HL-60/S4 treated with phorbol 12-myristate 13-acetate at 8.2 ng/mL for 4 days and 3 days (cell line): ENCODE data around the gene EFNA5.

Source experiments
- in situ Hi-C: fragments of 300-500 bp; cut with MboI; formaldehyde crosslinking; loops from 2 replicates; pipeline ENCODE4 v1.15.0; 2022; ENCODE audit warnings: low sequenced_read_pairs

EFNA5 gene

DNA sequence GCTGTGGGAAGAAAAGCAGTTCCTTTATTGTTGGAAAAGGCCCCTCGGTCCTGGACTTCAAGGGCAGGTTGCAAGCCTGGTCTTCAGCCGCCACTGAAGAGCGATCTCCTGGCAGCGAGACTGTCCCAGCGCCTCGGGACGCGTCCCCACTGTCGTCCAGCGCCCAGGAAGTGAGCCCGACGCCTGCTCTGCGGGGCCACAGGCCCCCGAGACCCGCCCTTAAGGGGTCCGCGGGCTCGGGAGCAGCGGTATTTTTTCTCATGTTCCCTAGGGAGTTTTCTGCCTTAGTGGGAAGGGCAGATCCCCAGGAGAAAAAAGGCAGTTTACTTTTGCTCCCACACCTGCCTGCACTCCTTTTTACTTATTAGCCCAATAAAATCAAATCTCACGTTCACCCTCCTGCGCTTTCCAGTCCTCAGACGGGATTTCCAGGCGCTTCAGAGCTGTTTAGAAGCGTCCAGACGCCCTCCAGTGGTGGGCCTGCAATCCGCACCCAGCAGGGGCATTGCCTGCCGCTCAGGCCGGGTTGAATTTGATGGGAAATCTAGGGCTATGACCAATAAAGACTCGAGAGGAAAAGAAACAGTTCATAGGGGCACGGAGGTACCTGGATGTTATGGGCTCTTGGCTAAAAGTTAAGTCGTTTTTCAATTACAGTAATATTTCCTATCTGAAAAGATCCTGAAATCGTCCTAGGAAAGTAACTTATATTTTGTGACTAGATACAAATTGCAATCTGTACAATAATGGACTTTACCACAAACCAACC lies 2.8 kb upstream of the EFNA5 start:
- in situ Hi-C loops: no loop called here

DNA sequence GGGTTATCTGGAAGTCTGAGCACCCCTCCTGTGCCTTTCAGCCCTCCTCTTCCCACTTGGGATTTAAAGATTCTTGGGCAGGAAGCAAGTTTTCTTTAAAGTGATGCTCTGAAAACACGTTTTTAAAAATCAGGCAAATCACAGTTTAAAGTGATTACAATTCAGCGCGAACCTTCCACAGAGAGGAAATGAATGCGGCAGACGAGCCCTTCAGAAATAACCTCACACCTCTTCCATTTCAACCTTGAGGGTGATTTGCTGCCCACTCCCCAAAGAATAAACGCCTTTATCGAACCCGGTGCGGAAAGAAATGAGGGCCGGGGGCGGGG lies 2.3 kb upstream of the EFNA5 start:
- in situ Hi-C loops: no loop called here

DNA sequence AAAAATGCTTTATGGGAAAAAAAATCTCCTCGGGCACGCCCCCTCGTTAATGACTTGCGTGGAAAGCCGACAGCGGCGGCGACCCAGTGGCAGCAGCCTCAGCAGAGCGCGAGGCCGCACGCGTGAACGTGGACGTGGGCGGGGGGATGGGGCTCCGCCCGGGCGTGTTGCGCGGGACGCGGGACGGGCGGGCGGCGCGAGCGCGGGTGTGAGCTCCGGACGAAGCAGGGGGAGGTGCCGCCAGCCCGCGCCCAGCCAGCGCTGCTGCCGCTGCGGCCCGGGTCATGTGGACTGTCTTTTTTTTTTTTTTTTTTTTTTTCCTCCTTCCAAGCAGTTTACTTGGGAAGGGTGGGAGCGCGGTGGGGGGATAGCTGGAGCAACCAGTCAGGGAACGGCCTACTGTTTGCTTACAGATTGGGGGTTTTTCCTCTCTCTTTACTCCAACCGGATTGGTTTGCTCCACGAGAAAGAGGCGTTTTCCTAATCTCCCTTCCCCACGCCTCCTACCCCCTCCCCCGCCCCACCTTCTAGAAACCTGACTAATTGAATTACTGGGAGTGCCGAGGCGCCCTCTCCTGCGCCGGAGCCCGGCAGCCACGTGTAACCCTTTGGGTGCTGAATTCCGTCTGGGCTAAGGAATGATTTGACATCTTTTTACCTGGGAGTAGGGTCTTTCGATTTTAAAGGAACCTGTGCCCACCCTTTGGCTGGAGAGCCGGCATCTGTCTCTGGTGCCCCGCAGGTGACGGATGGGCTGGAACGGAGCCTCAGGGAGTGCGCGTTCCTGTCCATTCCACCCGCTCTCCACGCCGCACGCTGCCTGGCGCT lies 1.7 kb upstream of the EFNA5 start:
- in situ Hi-C loops: no loop called here

DNA sequence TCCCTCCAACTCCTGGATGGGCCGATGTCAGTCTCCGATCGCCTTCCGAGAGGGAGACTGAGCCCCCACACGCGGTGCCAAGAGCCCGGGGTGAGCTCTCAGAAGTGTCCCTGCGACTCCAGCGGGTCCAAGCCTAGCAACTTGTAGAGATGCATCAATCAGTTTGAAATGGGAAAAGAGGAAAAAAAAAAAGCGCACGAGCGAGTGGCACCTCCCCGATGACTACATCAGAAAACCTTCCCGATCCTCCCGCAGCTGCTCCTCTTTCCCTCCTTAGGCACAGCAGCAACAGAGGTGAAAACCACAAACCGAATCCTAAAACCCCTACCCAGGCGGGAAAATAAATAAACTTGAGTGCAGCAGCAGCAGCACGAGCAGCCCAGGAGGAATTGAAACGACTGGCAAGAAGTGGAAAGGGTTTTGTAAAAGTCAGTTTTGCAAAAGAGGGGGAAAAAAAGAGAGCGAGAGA lies 1.0 kb upstream of the EFNA5 start:
- in situ Hi-C loops: no loop called here

DNA sequence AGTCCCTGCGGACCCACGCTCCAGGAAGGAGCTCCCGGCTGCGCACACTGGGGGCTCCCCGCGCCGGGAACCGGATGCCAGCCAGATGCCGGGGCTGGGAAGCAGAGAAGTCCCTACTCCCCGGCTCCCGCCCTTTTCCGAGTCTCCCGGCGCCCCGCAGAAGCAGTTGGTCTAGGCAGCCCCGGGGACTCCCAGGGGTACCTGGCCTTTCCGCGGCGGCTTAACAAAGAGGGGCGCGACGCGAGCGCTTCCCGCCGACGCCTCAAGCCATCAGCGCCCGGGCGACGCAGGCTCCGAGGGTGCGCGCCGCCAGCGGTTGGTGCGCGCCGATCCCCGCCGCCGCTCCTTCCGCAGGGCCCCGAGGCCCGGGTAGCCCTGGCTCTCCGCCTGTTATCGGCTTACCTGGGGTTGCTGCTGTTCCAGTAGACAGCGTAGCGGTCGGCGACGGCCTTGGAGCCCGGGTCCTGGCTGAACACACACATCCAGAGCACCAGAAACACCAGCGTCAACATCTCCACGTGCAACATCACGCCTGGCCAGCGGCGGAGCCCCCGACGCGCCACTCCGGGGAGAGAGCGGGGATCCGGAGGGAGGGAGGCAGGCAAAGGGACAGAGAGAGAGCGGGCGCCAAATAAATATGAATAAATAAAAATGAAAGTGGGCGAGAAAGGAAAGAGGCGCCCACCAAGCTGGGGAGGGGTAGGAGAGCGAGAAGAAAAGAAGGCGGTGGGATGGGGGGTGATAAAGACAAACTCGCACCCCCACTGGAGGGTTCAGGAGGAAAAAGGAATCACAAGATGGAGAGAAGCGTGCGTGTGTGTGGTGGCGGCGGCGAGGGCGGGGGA lies 428 bp downstream of the EFNA5 start:
- in situ Hi-C loops: no loop called here

DNA sequence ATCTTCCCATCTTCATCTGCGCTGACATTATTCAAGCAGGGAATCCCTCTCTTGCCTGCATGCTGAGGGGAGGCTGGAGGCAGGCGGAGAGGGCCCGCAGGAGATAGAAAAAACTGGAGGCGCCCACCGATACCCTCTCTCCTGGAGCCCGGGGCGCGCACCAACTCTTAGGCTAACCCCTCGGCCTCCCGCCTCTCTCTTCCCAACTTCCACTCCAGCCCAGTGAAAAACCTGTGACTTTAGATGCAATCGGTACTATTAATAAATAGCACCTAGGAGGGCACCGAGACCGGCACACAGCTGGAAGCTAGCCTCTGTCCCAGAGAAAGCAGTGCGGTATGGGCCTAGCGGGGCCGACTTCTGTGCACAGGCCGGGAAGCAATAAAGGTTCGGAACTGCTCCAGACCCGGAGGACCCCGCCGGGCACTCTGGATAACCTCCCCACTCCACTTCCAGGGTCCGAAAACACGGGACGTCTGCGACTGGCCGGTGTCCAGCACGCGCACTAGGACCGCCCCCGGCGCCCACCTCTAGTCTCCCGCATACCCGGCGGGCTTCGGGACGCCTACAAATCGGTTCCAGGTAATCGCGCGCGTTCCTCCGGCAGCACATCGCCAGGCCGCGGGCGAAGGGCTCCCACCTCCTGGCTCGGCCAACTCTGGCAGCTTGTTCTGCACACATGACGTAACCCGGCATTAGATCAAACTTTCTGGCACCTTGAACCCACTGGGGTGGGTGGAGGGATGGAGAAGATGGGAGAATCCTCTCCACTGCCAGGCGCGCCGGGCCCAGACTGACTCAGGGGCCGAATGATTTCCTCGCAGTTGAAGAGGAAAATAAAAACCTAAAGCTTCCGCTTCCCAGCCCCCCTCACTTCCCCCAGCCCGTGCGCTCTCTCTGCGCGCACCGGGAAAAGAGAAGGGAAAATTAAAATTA lies 1.4 kb downstream of the EFNA5 start:
- in situ Hi-C loops: no loop called here

DNA sequence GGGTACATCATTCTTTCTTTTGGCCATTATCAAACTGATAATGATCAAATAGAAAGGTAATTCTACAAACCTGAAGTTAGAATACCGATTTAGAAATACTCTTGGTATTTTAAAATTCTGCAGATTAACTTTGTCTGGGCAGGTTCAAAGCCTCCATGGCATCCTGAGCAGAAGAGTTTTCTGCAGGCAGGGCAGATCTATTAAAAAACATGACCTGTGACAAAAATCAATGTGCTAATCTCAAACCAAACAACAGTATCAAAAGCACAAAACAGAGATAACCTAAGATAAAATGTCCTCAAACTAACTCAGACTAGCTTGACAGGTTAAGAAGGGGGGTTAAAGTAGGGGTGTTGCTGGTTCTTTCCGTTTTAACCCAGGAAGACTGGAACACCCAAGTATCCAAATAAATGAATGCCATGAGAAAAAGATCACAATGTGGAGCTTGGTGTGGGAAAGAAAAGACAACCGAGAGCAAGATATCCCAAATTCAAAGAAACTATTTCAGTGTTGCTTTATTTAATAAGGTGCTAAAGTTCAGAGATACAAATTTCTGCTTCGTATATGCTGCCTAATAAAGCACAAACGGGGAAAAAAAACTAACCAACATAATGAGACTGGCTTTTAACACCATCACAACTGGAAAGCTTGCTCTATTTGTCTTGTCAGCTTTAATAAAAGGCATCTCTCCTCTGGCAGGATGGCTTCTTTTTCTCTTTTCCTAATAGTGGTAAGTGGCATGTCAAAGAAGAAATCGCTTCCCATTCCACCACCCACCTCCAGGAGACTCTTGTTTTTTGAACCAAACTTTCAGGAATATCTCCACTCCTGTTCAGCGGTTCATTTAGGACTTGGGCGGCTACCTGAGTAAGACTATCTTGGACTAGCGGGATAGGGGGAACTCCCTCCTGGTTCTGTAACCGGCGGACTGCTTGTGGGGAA lies 2.3 kb downstream of the EFNA5 start:
- in situ Hi-C loops: no loop called here

DNA sequence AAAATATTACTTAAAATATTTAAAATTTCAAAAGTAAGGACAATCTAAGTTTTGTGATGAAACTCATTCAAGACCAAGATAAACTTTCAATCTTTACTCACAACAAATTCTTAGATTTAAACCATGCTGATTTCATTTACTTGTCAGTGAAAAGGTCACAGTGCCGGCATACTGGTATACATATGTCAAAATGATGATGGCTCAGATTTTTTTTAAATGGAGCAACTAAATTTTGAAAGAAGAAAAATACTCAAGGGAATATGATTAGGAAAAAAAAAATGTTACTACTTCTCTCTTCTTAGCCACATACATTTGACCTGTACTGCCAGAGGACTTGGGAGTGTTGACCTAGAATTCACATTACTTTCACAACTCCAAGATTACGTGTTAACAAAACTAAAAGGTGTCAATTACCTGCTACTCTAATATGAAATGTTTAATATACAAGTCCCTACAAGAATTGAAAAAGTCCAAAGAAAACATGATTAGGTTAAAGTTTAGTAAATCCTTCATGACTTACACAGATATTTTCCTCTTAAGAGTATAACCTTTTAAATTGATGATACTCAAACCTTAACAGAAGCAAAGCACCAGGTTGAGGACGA lies 4.6 kb downstream of the EFNA5 start:
- in situ Hi-C loops: no loop called here

DNA sequence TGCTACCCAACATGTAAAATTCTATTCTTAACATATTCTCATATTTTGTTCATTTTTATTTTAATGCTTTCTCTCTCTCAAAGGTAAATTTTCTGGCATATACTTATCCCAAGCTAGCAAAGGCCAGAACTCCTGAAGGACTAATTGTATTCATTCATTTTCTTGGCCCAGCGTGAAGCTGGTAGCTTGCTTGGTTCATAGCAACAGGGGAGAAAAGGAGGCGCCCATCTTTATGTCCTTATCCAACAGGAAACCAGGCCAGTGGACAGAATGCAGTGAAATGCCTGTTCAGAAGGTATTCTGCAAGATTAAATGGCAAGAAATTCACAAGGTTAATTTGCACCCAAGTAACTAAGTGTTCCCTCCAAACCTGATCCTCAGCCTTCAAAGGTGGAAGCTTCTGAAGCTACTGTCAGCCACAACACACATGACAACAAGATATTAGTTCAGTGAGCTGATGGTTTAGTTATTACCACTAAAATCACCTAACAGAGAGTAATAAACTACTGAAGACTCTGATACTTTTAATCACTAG lies 5.6 kb downstream of the EFNA5 start:
- in situ Hi-C loops: no loop called here

DNA sequence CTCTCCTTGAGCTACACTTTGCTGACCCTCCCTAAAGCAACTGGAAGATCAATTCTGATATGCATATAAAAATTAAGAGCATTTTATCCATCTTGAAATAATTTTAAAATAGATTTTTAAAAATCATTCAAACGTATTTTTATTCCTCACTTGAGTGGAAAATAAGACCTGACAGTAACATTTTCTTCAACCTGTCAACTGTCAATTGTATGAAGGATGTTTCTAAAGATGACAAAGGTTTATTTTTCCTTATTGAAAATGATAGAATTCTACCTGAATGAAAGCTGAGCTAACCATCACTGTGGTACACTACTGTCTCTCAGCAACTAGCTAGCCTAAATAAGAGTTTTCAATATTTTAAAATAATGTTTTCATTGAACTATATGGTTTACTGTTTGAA lies 7.0 kb downstream of the EFNA5 start:
- in situ Hi-C loops: no loop called here

DNA sequence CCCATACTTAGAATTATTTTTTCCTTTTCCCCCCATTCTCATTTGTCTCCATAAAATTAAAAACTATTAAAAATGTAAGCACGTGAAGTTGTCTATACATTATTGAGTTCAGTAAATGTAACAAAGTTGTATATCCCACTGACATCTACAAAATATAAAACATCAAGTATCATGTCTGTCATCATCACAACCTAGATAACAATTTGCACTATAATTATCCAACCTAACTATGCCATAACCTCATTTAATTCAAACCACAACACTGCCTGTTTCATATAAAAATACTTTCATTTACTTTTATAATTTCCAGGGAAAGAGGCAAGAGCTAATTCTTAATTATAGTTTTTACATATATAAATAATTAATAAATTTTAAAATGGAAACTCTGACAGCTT lies 9.1 kb downstream of the EFNA5 start:
- in situ Hi-C loops: no loop called here

DNA sequence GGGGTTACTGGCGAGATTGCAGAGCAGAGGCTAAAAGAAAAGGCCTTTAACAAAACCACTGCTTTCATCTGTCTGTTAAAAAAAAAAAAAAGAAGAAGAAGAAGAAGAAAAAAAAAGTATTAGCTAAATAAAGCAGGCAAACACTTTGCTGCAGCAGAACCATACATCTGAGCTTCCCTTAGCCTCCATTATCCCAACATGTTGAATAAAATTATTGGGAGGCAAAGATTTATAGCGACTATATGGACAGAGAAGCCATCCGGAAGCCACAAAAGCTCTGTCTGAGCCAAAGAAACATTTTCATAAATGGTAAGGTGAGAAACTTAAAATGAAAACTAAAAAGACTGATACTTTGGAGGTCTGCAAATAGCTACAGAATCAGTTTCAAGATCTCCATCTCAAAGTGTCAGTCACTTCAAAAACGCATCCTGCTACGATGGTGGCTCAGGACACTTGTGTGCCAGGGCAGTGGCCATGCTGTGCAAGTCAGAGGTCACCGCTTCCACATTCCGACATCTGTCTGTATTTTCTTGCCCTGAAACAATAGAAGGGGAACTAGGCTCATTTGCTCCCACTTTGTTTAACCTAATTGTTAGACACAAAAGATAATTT lies 9.6 kb downstream of the EFNA5 start:
- in situ Hi-C loops: no loop called here

DNA sequence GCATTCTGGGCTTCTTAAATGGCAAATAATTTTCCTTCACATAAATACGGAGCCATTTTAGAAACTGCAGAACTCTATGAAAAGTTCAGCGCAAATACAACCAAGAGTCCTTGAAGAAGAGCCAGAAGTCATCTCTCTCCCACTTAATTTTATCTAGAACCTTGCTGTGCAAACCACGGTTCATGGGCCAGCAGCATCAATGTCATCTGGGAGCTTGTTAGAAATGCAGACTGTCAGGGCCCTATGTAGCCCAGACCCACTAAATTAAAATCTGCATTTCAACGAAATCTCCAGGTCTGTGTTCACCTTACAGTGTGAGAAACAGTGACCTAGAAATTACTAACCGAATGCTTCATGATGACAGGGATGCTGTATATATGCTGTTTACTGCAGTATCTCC lies 12.2 kb downstream of the EFNA5 start:
- in situ Hi-C loops: no loop called here

DNA sequence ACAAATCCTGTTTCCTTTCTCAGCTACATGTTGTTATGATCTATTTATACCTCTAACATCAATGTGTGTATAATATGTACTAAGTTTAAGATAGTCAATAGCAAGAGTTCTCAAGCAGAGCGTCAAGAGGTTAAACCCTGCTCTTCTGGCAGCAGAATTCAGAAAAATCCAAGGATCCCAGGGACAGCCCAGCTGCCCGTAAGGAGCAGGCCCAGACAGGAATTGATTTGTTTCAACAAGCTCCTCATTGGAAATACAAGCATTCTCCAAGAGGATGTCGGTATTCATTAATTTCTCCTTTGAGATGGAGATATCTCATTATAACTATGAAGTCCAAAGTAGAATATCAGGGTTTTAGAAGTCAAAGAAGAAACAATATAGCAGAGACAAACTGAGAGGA lies 14.9 kb downstream of the EFNA5 start:
- in situ Hi-C loops: no loop called here

DNA sequence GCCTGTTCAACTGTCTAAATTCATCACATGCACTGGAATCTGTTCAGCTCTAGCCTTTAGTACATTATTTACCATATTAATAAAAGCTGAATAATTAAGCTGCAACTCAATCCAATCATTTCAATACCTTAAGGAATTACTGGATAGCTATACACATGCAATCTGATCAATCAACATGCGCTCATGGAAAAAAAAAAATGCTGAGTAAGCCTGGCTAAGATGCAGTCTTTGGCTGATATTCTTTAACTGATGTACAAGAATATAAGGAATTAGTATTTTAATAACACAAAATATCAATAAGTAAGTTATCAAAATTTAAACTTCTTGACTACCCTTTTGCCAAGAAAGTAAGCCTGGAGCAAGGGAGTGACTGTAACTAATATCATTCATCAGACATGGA lies 15.9 kb downstream of the EFNA5 start:
- in situ Hi-C loops: no loop called here

DNA sequence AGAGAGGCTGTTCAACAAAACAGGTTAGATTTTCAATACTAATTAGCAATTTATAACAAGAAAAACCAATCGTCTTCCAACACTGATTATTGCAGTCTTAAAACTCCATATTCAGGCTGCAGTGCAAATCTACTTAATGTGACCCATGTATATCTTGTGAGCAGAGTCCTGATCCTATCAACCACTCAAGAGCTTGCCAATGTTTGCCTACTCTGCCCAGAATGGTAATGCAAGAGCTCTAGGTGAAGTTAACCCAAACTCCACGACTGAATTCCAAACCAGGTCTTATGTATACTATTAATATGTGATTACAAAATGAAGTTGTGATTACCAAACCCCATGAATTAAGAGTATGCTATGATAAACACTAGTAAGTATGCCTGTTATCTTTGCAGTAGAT lies 17.1 kb downstream of the EFNA5 start:
- in situ Hi-C loops: no loop called here

DNA sequence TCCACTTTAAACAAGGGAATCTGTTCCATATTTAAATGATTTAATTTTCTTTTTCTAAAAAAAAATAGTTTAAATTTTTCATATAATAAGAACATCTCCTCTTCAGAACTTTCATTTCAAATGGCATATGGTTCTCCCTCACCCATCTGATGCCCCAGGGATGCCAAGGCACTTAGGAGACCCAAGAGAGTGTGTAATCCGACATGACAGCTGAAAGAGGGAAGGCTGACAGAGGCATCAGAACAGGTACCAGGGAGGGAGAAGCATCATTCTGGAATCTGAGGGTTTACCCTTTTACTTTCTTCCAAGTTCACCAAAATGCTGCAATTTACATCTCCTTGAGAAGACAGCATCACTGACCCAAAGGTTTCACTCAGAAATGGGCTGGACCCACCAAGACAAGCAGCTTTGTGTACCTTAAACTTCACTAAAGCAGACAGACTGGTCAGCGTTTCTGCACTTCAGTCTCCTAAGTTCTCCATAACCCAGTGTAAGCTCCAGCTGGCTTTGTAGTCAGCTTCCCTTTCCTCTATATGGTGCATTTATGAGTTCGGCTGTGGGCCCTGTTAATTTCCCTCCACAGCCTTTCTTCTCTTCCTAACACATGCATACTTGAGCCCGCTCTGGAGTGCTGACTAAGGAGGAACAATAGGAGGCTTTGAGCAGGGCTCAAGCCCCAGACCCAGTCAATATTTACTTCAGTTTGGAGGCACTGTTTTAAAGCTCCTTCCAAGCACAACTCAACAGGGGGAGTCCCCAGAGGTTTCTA lies 17.7 kb downstream of the EFNA5 start:
- in situ Hi-C loops: no loop called here

DNA sequence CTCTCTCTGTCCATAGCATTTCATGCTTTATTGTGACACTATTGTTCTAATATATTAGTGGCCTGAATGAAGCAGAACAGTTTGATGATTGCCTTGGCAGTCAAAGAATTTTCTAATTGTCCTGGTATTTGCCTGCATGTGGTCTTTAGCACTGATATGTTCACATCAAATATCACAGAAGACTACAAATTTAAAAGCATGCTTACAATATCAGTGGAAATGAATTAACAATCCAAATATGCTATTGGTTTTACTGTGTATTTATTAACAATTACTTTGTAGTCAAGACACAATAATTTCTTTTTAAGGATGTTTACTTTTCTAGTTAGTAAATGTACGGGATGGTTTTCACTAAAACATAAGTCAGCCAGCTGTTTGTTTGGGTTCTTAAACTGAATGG lies 18.3 kb downstream of the EFNA5 start:
- in situ Hi-C loops: no loop called here
